Lower leg skin (tissue), 4 donors: Measurements from ENCODE around the gene STK10. TPM values are rescaled to one million over a fixed set of nuclear protein-coding genes. Genes with fewer than 3 reads are reported as not detected.
A peak's percentile ranks its signal among the peaks of the same experiment; 100 is the strongest.
"Not testable (repeated sequence)": the region's sequence is repeated elsewhere in the genome, so short reads cannot be mapped to it uniquely, and the experiment has no call there.

Experiments used
- DNase-seq, 2 donors: peaks; one replicate each; pipeline ENCODE4 v3.0.0-alpha.2; 2019; ENCODE audit warnings: low spot score in 2 of 2
- H3K4me3 ChIP-seq: fragments of 200-600 bp; sonication (generic); 2 replicates; pipeline ENCODE4 v1.5.1; 2017; ENCODE audit warnings: mild to moderate bottlenecking, low read depth; ENCODE audit not compliant: poor library complexity, severe bottlenecking
- POLR2A ChIP-seq, 2 donors: fragments of 450-650 bp; IDR thresholded peaks; one replicate each; pipeline ENCODE4 v1.6.1; 2016 to 2017; ENCODE audit warnings: antibody characterized with exemption in 2 of 2, mild to moderate bottlenecking in 1 of 2, moderate library complexity in 1 of 2
- WGBS, 2 donors: methylation state at CpG; one replicate each; pipeline ENCODE4 v1.1.5; 2018; 5-methylcytosine and 5-hydroxymethylcytosine counted together
- intact Hi-C: fragments of 100-400 bp; cut with DNase I; formaldehyde crosslinking; loops from one replicate; pipeline ENCODE4 v1.15.0; 2023; ENCODE audit warnings: low total_unique reads
- total RNA-seq, 4 donors: library from RNA; depleted of rRNA; stranded (reverse); fragments of >200 nt; gene quantifications; one replicate each; pipeline ENCODE4 v1.1.0, GENCODE V29; 2016
- TF ChIP-seq, protein P1 (sequence below), 3 donors: fragments of 450-650 bp; IDR thresholded peaks; one replicate each; pipeline ENCODE4 v1.5.1; 2016; ENCODE audit warnings: antibody characterized with exemption in 3 of 3, mild to moderate bottlenecking in 3 of 3, moderate library complexity in 2 of 3

STK10 gene
- total RNA-seq, 4 donors from 2014 or later: 34.4 to 59.8 (median 40.7) TPM

GRCh38 chr5:172151661-172152210, 36.3 kb downstream of the STK10 start:
- H3K4me3 ChIP-seq: no peak overlapping the region
- no peak for DNase-seq
- intact Hi-C loops: no loop called here
- WGBS, 2 donors: 94 to 95% methylated on average over 10 of the region's 10 CpGs
- TF ChIP-seq, protein P1, sequence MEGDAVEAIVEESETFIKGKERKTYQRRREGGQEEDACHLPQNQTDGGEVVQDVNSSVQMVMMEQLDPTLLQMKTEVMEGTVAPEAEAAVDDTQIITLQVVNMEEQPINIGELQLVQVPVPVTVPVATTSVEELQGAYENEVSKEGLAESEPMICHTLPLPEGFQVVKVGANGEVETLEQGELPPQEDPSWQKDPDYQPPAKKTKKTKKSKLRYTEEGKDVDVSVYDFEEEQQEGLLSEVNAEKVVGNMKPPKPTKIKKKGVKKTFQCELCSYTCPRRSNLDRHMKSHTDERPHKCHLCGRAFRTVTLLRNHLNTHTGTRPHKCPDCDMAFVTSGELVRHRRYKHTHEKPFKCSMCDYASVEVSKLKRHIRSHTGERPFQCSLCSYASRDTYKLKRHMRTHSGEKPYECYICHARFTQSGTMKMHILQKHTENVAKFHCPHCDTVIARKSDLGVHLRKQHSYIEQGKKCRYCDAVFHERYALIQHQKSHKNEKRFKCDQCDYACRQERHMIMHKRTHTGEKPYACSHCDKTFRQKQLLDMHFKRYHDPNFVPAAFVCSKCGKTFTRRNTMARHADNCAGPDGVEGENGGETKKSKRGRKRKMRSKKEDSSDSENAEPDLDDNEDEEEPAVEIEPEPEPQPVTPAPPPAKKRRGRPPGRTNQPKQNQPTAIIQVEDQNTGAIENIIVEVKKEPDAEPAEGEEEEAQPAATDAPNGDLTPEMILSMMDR (IDR thresholded peaks at IDR 0.05): no peak
- TF ChIP-seq POLR2A (IDR thresholded peaks at IDR 0.05): no peak

GRCh38 chr5:172150514-172151425, 37.3 kb downstream of the STK10 start:
- peak; percentile 62 to 90 for DNase-seq
- TF ChIP-seq, protein P1 (IDR thresholded peaks at IDR 0.05): no peak
- TF ChIP-seq POLR2A (IDR thresholded peaks at IDR 0.05): no peak
- H3K4me3 ChIP-seq: no peak overlapping the region
- intact Hi-C loops: no loop called here
- WGBS, 2 donors: 69 to 72% methylated on average over 16 of the region's 16 CpGs

DNA sequence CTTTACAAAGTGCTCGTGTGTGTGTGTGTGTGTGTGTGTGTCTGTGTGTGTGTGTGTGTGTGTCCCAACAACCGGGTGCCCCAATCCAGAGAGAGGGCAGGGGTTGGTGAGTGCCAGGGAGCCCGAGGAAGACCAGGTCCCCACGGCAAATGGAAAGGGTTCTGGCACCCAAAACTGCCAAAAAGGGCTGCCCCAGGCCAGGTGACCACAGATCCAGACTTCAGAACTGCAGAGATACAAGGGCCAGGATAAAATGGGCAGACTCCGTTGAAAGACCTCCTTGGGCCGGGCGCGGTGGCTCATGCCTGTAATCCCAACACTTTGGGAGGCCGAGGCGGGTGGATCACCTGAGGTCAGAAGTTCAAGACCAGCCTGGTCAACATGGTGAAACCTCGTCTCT, 38.5 kb downstream of the STK10 start:
- DNase-seq, intact Hi-C loops, H3K4me3 ChIP-seq: not testable (repeated sequence)
- 91 to 93% methylated on average over 11 of the region's 11 CpGs for whole genome bisulfite sequencing, 2 donors

DNA sequence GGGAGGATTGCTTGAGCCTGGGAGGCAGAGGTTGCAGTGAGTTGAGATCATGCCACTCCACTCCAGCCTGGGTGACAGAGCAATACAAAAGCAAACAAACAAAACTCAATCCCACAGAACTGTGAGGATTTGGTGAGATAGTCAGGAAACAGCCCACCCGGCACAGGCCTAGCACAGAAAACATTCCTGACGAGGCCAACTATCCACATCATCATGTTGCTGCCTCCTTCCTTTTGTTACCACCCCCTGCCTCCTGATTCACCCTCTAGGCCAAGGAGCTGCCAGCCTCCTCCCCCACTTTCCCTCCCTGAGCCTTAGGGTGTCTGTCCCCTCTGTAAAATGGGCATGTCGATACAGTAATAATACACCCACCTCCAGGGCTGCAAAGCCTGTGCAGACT, 39.0 kb downstream of the STK10 start:
- TF ChIP-seq, protein P1 (IDR thresholded peaks at IDR 0.05): no peak
- TF ChIP-seq POLR2A (IDR thresholded peaks at IDR 0.05): no peak
- H3K4me3 ChIP-seq: no peak overlapping the region
- intact Hi-C loops: no loop called here
- 88 to 96% methylated on average over 3 of the region's 3 CpGs for WGBS, 2 donors
- no peak for DNase-seq

DNA sequence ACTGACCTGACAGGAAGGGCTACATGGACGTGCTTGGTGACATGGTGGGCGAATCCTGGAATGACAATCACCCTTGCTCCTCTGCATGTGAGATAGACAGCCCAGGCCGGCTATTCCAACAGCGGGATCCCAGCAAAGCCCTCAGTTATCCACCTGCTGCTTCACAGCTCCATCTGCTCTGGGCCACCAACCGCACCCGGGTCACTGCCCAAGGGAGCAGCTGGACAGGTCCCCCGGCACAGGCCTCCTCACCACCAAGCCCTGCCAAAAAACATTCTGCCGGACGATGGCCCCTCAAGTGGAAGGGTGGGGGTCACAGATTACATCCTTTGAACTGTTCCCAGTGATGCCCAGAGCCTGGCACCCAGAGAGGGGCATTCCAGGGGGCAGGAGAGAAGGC, 39.6 kb downstream of the STK10 start:
- no peak for DNase-seq
- 85 to 94% methylated on average over 7 to 9 of the region's 9 CpGs for WGBS, 2 donors
- TF ChIP-seq POLR2A (IDR thresholded peaks at IDR 0.05): no peak
- TF ChIP-seq, protein P1 (IDR thresholded peaks at IDR 0.05): no peak
- intact Hi-C loops: no loop called here
- no peak overlapping the region for H3K4me3 ChIP-seq

DNA sequence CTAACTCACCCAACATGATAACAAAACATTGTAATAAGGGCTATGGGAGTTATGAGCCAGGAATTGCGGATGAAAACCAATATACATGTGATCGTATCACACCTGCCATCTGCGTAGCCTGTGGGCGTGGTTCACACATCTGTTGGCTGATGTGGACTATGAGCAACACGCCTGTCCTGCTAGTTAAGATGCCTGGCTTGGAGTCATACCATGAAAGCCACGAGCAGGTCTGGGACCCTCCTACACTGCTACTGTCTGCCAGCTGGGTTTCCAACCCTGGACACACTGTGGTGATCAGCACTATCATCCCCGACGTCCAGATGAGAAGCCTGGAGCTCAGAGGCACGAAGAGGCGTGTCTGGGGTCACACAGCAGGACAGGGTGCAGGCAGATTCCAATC, 40.2 kb downstream of the STK10 start:
- no peak overlapping the region for H3K4me3 ChIP-seq
- TF ChIP-seq, protein P1 (IDR thresholded peaks at IDR 0.05): no peak
- no peak for TF ChIP-seq POLR2A (IDR thresholded peaks at IDR 0.05)
- DNase-seq: no peak
- WGBS, 2 donors: 63 to 79% methylated on average over 9 to 10 of the region's 10 CpGs
- intact Hi-C loops: no loop called here
